GM10248 (cell line): ENCODE results near the gene EFL1.

ENCODE experiments used
- CTCF ChIA-PET: fragments of 300-600 bp; sonication (Branson Sonifier 250); formaldehyde crosslinking; extraction: SDS; loops from one replicate; lab custom pipeline; 2021; ENCODE audit warnings: antibody characterized with exemption; lab: Yijun Ruan, JAX
- POLR2A ChIA-PET: fragments of 350-650 bp; sonication (Branson Sonifier 250); formaldehyde crosslinking; extraction: SDS; loops from one replicate; lab custom pipeline; 2020; ENCODE audit warnings: antibody characterized with exemption; lab: Yijun Ruan, JAX
- DNase-seq: peaks from one replicate; pipeline ENCODE4 v3.0.0; 2012; ENCODE audit errors: extremely low spot score
- TF ChIP-seq, protein P1 (sequence below): IDR thresholded peaks from 2 replicates; pipeline ENCODE4 v1.5.1; 2012; ENCODE audit warnings: mild to moderate bottlenecking, low read depth; ENCODE audit errors: extremely low read depth, missing control alignments, control extremely low read depth

The EFL1 gene

GRCh38 chr15:82129761-82130160 is 132.8 kb downstream of the EFL1 start:
- CTCF ChIA-PET = interaction anchor here (0.8 to 1.5 kb wide), 3 partner anchors 10 to 21 kb away, joined by 3 to 4 read pairs (median 4); no protein-coding TSS in a partner anchor
- POLR2A ChIA-PET = no interaction called here

GRCh38 chr15:82129149-82129692 is 133.3 kb downstream of the EFL1 start:
- no peak for DNase-seq
- POLR2A ChIA-PET = no interaction called here
- CTCF ChIA-PET = no interaction called here
- TF ChIP-seq, protein P1, sequence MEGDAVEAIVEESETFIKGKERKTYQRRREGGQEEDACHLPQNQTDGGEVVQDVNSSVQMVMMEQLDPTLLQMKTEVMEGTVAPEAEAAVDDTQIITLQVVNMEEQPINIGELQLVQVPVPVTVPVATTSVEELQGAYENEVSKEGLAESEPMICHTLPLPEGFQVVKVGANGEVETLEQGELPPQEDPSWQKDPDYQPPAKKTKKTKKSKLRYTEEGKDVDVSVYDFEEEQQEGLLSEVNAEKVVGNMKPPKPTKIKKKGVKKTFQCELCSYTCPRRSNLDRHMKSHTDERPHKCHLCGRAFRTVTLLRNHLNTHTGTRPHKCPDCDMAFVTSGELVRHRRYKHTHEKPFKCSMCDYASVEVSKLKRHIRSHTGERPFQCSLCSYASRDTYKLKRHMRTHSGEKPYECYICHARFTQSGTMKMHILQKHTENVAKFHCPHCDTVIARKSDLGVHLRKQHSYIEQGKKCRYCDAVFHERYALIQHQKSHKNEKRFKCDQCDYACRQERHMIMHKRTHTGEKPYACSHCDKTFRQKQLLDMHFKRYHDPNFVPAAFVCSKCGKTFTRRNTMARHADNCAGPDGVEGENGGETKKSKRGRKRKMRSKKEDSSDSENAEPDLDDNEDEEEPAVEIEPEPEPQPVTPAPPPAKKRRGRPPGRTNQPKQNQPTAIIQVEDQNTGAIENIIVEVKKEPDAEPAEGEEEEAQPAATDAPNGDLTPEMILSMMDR = no peak

More at GRCh38 chr15:82129761-82130160, 132.8 kb downstream of the EFL1 start:
- no peak for DNase-seq
- TF ChIP-seq, protein P1 = no peak

DNA sequence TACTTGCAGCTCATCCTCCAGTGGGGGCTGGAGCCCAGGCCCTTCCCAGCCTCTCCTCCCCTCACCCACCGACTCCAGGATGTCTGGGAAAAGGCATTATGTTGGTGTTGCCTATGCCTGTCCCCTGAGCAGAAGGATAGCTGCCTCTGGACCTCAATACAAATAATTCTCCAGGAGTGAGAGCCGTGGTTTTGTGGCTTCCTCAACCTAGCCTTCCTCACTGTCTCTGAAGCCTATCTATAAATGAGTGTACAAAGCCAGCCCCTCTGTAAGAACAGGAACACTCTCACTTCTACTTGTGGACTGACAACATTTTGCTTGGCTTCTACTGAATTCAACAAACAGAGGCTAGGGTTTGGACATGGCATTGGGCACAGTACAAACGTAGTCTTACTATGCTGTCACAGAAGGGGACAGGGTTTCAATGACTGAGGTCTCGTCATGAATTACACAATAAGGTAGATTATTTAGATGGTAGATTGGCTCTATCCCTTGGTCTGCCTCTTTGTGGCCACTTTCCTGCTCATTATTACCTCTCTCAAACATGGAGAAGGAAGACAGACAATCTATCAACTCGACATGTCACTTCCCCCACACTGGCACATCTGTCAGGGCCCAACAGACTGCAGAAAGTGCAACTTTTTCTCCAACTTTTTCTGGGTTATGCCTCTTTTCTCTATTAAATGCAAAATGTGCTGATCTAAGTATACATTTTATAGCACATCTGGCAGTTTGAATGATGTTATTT is 134.0 kb downstream of the EFL1 start:
- POLR2A ChIA-PET = no interaction called here

DNA sequence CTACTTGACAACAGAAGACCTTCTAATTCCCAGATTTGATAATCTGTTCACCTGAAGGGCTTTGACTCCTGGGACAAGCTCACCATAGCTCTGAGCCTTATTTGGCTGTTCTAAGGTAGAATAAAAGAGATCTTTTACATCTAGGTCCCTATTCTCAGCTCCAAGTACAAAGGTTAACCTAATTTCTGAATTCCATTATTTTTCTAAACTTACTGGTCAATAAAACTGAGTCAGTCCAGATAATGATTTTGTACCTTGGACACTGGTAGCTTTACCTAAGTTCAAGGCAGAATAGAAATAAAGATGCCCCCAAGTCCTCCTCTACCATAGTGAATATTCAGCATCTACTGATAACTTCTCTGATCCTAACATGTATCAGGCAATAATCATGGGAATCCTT is 135.0 kb downstream of the EFL1 start:
- DNase-seq = no peak
- CTCF ChIA-PET = interaction anchor here (1.0 to 2.1 kb wide), 6 partner anchors 10 to 862 kb away, joined by 3 to 13 read pairs (median 6); no protein-coding TSS in a partner anchor
- POLR2A ChIA-PET = no interaction called here
- TF ChIP-seq, protein P1 = no peak

More for the DNA sequence above, 134.0 kb downstream of the EFL1 start:
- TF ChIP-seq, protein P1 = no peak
- DNase-seq = no peak
- CTCF ChIA-PET = interaction anchor here (1.8 to 2.1 kb wide), 5 partner anchors 10 to 863 kb away, joined by 4 to 13 read pairs (median 7); no protein-coding TSS in a partner anchor

- TF ChIP-seq, protein P1 = no peak
- DNase-seq = no peak
- ChIA-PET CTCF (interaction anchor here (0.6 to 2.0 kb wide), 4 partner anchors 9 to 26 kb away, joined by 3 to 7 read pairs (median 5); no protein-coding TSS in a partner anchor), POLR2A (no interaction called here)
Observed at GRCh38 chr15:82126346-82126745, 136.2 kb downstream of the EFL1 start.

GRCh38 chr15:82124331-82125263 is 137.9 kb downstream of the EFL1 start:
- ChIA-PET CTCF (interaction anchor here (1.2 to 1.6 kb wide), 3 partner anchors 10 to 16 kb away, joined by 3 to 7 read pairs (median 4); no protein-coding TSS in a partner anchor), POLR2A (no interaction called here)
- no peak for DNase-seq
- TF ChIP-seq, protein P1 = peak; percentile 3
